Fibroblast of mammary gland (primary cell): ENCODE data around the gene ZBTB7C.

Source experiments
- DNase-seq: peaks from one replicate; pipeline ENCODE4 v3.0.0-alpha.2; 2010; ENCODE audit warnings: low read depth
- H3K4me3 ChIP-seq: 2 replicates; pipeline ENCODE4 v1.5.1; 2011; ENCODE audit warnings: low read depth, mild to moderate bottlenecking, low read length, moderate library complexity; ENCODE audit not compliant: control insufficient read depth
- TF ChIP-seq, protein P1 (sequence below): conservative IDR thresholded peaks from 2 replicates; pipeline ENCODE4 v1.5.1; 2011; ENCODE audit warnings: low read depth, low read length, inconsistent platforms; ENCODE audit not compliant: control insufficient read depth, insufficient read depth

ZBTB7C gene

DNA sequence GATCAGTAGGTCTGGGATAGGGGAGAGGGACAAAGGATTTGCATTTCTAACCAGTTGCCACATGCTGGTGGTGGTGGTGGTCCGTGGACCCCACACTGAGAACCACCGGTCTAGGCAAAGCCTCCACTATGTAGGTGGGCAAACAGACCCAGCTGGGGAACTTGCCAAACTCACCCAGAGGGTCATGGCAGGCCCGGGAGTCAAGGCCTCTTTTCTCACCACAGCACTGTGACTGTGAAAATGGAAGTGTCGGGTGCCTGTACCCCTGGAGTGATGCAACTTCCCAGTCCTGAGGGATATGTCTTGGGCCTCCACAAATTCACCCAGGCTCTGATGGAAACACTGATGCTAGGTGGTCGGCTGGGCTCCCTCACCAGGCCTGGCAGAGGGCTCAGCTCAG is 377.5 kb downstream of the ZBTB7C start:
- H3K4me3 ChIP-seq: no peak overlapping the region
- TF ChIP-seq, protein P1, sequence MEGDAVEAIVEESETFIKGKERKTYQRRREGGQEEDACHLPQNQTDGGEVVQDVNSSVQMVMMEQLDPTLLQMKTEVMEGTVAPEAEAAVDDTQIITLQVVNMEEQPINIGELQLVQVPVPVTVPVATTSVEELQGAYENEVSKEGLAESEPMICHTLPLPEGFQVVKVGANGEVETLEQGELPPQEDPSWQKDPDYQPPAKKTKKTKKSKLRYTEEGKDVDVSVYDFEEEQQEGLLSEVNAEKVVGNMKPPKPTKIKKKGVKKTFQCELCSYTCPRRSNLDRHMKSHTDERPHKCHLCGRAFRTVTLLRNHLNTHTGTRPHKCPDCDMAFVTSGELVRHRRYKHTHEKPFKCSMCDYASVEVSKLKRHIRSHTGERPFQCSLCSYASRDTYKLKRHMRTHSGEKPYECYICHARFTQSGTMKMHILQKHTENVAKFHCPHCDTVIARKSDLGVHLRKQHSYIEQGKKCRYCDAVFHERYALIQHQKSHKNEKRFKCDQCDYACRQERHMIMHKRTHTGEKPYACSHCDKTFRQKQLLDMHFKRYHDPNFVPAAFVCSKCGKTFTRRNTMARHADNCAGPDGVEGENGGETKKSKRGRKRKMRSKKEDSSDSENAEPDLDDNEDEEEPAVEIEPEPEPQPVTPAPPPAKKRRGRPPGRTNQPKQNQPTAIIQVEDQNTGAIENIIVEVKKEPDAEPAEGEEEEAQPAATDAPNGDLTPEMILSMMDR: no peak
- DNase-seq: no peak

DNA sequence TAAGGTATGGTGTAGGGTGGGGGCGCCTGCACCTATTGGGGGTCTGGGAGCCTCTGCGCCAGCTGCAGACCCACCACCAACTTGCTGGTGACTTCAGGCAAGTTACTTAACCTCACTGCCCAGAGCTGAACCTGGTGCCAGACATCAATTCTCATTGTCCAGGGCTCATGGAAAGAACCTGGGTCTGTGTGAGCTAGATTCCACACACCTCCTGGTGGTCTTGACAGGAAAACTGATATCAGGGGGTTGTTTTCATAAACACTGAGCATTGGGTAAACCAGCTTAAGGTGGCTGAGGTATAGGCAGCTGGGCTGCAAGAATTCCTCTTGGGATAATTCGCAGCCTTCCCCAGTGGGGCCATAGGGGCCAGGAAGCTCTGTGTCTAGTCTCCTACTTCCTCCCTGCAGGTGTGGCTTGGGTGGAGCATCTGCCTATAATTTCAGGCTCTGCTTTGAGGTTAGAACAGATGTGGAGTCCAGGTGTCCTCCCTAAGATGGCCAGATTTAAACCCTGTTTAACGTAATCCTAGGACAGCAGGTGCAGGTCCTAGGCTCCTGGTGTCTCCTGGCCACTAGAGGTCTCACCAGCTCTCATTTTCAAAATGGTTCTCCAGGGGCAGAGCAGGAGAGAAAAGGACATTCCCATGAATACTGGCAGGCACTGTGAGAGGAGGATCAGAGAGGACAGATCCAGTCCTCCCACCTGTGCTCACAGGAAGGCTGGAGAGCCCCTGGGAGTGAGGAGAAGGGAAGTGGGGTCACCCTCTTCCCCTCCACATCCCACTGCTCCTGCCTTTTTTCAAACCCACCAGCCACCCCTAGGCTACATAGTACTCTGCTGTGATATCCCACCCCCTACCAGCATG is 378.3 kb downstream of the ZBTB7C start:
- no peak overlapping the region for H3K4me3 ChIP-seq
- TF ChIP-seq, protein P1: peak; percentile 83
- peak; percentile 60 for DNase-seq

DNA sequence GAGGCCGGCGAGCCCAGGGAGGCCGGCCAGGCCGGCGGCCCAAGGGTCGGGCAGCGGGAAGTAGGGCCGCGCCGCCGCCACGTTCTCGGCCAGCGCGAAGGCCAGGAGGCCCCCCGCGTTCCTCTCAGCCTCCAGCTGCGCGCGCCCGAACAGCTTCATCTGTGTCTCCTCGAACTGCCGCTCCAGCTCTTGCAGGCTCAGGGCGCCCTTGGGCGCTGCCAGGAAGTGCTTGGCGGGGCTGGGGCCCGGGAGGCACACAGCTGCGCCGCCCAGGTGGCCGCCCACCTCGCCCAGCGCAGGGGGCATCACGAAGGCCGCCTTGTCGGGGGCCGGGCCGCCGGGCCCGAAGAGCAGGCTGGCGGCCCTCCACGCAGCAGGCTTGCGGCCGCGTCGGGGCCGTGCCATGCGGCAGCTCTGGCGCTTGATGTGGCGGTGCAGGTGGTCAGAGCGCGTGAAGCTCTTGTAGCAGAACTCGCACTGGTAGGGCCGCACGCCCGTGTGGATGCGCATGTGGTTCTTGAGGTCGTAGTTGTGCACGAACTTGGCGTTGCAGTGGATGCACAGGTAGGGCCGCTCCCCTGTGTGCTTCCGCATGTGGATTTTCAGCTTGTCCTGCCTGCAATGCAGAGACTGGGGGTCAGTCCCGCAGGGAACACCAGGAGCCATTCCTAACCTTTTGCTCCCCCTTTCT is 379.7 kb downstream of the ZBTB7C start:
- TF ChIP-seq, protein P1: no peak
- DNase-seq: no peak
- no peak overlapping the region for H3K4me3 ChIP-seq

DNA sequence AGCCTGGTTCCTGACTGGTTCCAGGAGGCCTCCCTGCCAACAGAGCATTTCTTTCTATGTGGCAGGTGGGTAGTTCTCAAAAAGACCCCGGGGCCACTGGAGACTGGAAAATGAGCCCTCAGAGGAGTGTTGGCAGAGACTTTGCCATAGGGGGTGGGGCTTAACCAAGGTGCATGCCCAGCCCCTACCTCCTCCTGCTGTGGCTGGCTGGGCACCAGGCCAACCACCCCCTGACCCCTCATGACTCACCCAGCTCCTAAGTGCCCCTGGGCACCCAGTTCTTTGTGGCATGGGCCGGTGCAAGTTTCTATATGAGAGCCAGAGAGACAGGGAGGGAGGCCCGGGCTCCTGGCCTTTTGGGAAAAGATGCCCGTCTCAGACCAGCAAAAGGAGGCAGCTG is 380.5 kb downstream of the ZBTB7C start:
- DNase-seq: no peak
- H3K4me3 ChIP-seq: no peak overlapping the region
- TF ChIP-seq, protein P1: no peak

DNA sequence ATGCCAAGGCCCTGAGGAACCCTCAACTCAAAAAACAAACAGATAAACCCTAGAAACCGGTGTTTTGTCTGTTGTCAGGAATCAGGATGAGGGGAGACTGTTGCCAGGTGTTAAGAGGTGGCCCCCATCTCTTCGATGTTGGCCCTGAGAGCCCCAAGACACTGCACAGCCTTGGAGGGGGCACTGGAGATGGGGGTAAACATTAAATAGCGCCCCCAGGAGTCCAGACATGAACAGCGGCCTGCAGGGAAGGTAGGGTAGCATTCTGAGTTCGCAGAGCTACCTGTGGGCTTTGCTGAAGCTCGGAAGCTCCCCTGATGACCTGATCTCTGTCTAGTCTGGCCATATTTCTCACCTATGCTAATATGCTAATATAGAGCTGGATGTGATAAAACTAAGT is 381.1 kb downstream of the ZBTB7C start:
- TF ChIP-seq, protein P1: no peak

DNA sequence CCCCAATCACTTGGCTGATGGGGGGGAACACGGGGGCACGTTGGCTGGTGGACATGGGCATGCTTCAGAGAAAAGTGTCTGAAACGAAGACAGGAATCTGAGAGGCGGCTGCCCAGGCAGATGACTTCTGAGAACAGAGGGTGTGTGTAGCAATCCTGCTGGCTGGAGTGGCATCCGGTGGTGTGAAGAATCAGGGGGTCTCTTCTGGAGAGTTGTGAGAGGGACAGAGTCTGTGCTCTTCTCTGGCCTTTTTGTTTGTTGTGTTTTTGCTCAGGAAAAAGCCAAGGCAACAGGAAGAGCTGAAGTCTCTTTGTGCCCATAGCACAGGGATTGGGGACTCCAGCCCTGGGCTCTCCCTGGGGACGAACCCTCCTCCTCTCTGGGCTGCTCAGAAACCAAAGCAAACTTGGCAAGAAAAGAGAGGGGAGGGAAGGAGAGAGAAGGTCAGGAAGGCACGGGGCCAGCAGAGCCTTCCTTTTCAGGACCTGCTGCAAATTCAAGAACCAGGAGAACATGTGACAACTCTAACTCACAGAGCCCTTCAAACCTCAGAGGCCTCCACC is 381.7 kb downstream of the ZBTB7C start:
- no peak overlapping the region for H3K4me3 ChIP-seq
- TF ChIP-seq, protein P1: no peak
- DNase-seq: no peak

More for the DNA sequence above, 381.1 kb downstream of the ZBTB7C start:
- no peak for DNase-seq
- no peak overlapping the region for H3K4me3 ChIP-seq
